ENCODE measurements around the gene TNPO2.

Gene TNPO2

DNA sequence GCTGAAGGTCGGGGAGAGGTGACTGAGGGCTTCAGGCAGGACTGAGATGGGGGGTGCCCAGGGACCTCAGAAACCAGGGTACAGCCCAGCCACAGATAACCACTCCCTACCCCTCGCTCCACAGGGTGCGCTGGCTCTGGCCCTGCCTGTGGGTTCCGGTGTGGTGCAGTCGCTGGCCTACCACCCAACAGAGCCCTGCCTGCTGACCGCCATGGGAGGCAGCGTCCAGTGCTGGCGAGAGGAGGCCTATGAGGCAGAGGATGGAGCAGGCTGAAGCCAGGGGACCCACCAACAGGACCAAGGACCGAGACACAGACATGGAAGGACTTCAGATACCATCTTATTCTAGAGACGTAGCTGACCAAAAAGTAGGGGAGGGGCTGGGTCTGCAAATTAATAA, 48.3 kb downstream of the TNPO2 start:
- no peak for DNase-seq

DNA sequence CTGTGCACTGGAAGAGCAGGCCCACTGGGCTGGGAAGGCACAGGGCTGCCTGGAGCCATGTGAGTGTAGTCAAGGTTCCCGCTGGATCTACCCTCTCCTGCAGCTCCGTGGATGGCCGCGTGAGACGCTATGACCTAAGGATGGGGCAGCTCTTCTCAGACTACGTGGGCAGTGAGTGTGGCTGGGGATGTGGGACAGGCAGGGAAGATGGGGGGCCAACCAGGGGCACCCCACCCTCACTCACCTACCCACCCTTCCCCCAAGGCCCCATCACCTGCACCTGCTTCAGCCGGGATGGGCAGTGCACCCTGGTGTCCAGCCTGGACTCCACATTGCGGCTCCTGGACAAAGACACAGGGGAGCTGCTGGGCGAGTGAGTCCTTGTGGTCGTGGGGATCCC, 51.0 kb downstream of the TNPO2 start:
- DNase-seq = no peak

DNA sequence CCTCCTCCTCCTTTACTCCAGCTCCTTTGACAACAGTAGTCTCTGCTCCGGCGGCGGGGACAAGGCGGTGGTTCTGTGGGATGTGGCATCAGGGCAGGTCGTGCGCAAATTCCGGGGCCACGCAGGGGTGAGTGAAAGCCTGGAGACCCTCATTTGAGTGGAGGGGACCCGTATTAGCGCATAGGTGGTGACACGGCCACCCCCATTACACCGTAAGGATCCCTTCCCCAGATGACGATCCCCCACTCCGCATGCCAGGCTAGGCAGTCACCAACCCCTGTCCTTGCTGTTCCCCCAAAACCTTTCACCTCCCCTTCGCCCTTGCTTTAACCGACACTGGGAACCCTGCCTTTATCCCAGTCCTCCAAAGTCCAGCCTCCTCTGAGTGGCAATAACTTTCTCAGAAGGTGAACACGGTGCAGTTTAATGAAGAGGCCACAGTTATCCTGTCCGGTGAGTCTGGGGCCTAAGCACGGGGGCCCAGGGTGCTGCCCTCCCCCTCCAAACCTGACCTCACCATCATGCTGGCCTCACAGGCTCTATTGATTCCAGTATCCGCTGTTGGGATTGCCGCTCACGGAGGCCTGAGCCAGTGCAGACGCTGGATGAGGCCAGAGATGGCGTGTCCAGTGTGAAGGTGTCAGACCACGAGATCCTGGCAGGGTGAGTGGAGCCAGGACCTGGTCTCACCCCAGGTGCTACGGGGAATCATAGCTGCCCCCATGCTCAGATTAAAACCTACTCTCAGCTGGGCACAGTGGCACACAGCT, 53.4 kb downstream of the TNPO2 start:
- DNase-seq = no peak

DNA sequence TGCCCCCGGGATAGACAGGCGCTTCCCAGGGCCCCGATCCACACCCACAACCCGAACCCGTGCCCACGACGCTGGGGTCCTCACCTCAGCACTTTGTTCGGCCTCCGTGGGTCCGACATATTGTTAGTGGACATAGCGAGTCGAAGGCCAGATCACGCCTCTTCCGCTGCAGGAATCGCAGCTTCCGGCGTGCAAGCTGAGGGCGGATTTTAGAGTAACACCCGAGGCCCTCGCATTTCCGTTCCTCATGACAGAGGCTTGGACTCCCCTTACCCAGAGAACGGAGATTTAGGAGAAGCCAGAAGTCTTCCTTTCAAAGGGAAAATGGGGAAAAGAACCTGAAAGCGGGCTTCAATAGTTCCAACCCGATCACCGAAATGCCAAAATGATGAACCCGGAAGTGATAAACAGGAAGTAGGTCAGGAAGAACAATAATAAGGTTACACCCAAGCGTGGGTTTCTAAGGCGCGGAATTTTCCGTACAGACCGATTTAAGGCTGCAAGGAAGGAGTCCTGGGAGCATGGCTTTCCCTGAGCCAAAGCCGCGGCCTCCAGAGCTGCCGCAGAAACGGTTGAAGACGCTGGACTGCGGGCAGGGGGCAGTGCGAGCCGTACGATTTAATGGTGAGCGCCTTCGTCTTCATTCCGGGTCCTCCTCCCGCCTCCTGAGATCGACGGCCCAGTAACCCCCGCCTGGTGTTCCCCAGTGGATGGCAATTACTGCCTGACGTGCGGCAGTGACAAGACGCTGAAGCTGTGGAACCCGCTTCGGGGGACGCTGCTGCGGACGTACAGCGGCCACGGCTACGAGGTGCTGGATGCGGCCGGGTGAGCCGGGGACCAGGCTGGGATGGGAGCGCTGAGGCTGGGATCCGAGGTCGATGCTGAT, 54.2 kb downstream of the TNPO2 start:
- DNase-seq = peak; percentile 80

DNA sequence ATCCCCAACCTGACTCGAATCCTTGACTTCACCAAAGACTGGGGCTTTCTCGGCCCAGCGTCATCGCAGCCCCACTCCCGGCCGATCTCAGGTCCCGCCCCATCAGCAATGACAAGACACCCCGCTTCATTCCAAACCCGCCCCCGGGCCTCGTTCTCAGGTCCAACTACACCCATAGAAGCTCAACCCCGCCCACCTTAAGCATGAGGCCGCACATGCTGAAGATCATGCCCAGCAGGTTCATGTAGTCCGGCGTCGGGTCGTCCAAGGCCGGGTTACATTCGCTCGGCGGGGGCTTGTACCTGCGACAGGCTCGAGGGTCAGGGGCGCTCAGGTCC, 54.8 kb downstream of the TNPO2 start:
- peak; percentile 78 for DNase-seq

DNA sequence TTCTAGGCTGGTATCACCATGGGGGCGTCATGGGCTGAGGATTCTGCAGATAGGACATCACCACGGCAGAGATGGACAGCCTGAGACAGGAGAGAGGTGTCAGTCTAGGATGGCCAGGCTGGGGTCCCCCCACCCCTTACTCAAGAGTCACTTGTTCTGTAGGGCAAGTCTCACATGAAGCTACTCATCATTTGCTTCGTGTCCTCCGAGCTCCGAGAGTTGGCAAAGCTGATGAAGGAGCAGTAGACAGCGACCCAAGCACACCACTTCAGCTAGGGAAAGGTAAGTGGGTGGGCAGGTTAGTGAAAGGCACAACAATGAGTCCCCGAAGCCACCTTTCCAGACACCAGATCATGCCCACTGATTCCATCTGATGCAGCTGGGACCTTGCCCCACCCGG, 55.4 kb downstream of the TNPO2 start:
- DNase-seq = no peak

DNA sequence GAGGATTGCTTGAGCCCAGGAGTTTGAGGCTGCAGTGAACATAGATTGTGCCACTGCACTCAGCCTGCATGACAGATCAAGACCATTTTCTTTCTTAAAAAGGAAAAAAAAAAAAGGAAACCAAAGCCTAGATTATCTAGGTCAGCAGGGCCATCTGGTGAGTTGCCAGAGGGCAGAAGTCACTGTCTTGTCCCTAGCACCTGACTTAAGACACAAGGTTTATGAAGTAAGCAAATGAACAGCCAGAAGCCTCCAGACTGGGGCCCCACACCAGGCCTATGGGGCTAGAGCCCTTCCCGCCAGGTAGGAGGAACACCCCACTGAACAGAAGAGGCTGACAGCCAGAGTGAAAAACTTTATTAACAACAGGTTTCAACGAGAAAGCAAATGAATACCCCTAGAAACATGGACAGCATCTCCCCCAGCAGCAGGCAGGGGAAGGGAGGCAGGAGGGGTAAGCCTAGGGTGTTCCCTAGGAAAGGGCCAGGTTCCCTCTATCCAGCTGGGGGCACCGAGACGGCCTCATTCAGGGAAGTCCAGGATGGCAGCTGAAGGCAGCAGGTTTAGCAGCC, 55.9 kb downstream of the TNPO2 start:
- no peak for DNase-seq

DNA sequence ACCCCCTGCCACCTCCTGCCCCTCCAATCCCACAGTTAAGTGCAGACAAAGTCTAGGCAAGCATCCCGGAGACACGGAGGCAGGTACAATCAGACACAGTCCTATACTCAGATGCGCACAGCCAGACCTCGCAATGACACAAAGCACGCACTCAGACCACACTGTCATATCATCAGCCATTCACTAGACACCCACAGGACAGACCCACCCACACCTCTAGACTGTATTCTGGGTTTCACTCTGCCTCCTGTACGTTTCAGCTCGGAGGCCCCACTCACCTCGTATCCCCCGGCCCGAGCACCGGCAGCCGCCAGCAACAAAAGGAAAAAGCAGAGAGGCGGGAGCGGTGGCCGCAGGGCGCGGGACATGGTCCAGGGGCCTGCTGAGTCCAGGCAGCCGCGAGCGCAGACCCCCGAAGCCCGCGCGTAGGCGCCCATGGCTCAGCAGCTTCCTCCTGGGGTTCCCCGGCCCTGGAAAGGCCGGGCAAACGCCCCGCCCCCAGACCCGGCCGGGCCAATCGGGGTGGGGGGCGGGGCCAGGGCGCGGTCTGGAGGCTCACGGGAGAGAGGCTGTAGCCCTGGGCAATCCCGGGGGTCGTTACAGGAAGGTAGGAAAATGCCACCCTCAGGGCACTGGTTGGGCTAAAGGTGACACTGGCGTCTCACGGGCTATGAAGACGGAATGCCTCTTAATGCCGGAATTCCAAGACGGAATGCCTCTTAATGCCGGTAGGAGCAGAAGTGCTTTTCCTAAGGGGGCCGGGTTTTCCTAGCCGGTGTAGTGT, 57.3 kb downstream of the TNPO2 start, which contains the start of the genes MAN2B1 and WDR83:
TSS of gene MAN2B1 (minus strand) at position 478 of the 784 bp plus-strand sequence. CDS start at position 437, 41 bp downstream.
TSS of gene WDR83 (plus strand) at position 543 of the 784 bp plus-strand sequence. CDS start 2,984 bp downstream, outside the sequence.
- DNase-seq = peak; percentile 89

DNA sequence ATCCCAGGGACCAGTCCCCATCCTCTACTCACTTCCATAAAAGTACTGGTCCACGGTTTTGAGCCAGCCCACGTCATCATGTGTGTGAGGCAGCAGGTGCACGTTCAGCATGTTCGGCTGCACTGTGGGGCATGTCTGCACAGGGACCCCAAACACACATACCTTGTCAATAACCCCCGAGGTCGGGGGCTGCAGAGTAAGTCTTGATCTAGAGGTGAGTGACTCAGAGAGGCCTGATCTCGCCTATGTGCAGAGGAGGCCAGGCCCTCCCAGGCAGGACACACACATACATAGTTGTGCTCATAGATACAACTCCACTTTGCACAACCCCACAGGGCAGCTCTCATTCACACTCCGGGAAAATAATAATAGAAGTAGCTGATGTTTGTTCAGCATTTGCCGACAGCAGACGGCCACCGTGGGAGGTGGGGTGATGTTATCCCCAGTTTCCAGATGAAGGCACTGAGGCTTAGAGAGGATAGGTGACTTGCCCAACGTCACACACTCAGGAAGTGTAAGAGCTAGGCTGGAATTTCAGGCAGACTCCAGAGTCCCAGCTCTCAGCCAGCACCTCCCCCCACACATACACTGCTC, 58.0 kb downstream of the TNPO2 start:
- peak; percentile 45 for DNase-seq

DNA sequence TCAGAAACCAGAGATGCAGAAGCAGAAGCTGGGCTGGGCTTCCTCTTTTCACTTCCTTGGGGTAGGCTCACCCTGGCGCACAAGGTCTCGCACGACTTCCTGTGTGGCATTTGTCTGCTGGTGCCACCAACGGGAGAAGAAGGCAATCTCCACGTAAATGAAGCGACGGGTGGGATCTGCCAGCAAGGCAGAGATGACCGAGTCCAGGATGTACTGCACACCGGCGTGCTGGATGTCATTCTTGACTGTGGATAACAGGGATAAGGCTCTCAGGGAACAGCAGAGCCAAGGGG, 58.5 kb downstream of the TNPO2 start:
- DNase-seq = peak; percentile 71

DNA sequence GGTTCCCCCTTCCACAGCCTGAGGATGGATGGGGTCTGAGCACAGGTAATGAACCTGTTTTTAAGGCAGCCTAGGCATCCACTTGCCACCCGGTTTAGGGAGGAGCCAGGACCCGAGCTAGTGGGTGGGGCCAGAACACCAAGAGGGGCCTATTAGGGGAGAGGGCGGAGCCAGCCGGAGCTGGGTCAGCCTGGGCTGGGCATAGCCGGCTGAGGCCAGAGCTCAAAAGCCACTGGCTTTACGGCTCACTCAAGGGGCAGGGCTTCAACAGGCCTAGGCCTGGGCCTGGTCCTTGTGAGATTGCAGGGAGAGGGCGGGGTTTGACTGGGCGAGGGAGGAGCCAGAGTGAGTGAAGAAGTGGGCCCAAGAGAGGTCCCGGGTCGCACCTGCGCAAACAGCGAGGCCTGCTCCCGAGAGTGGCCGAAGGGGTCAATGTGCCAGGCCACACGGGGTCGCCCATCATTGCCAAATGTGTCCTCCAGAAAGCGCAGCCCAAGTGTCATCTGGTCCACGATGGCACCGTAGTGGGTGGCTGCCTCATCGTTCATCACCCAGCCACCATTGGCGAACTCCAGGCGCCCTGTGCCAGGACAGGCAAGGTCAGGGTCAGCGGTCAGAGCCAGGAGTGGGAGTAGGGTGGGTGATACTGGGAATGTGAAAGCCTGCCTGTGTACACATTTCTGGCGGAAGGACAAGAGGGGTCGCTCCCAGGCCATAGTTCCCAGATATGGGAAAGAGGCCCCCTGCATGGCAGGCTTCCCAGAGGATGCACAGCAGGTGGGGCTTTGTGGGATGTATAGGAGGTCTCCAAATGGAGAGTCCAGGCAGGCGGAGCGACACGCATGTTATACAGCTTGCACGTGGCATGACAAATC, 59.1 kb downstream of the TNPO2 start:
- DNase-seq = peak; percentile 43

DNA sequence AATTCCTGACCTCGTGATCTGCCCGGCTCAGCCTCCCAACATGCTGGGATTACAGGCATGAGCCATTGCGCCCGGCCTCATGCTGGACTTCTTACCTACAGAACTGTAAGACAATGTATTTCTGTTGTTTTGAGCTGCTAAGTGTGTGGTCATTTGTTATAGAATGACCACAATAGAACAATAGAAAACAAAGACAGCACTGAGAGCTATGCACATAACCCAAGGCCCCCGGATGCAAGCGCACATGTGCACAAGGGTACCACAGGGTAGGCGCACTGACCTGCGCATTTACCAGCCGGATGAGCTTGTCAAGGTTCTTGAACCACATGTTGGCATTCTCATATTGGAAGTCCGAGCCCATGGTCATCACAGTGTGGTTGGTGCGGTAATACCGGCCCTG, 62.8 kb downstream of the TNPO2 start:
- DNase-seq = no peak

DNA sequence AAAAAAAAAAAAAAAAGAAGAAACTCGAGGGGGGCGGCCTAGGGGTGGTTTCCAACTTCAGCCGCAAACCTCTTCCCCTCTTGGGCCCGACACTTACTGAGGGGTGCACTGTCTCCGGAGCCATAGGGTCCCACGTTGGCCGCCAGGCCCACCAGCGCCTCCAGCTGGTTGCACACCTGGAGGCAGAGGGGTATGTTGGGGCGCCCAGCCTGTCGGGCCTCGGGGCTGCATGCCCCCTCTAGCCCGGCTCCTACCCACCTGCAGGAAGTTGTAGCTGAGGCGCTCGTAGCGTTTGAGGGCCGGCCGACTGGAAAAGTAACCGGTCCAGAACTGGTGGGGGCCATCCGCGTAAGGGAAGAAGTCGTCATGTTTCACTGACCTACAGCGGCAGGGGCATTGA, 65.8 kb downstream of the TNPO2 start:
- DNase-seq = no peak

DNA sequence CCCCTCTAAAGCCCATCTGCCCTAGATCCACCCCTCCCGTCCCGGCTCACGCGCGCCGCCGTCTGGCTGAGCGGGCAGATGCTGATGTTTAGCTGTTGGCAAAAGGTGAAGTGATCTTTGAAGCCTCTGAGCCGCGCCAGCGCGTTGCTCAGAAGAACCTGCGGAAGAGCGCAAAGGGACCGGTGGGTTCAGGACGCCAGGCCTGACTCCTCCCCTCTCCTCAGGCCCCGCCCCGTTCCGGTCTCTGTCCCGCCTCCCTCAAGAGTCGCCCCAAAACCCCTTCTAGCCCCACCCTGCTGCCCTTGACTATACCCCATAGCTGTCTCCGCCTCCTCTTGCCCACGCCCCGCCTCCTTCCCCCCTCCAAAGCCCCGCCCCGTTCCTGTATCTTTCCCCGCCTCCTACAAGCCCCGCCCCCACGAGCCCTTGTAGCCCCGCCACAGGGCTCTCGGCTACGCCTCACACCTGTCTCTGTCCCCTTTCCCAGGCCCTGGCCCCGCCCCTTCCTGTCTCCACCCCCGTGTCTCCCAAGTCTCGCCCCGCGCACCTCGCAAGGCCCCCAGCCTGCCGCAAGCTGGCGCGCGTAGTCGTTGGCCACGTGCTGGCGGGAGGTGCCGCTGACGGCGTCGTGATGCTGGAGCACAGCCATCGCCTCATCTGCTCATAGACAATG, 66.7 kb downstream of the TNPO2 start:
- peak; percentile 59 for DNase-seq

DNA sequence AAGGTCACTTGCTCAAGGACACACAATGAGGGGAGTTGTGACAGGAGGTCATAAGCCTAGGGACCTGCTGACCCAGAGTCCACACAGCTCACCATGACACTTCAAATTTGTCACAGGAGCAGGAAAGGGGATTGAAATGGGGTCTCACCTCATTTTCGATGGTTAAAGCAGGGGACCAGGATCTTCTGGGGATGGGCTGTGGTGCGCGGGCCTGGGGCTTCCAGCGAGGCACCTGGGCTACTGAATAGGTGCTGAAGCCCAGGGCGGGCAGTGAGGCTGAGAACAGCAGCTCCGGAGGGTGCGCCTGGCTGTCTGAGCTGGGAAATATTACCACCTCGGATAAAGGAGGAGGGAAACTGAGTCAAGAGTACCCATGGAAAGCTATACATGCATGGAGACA, 68.2 kb downstream of the TNPO2 start:
- no peak for DNase-seq

DNA sequence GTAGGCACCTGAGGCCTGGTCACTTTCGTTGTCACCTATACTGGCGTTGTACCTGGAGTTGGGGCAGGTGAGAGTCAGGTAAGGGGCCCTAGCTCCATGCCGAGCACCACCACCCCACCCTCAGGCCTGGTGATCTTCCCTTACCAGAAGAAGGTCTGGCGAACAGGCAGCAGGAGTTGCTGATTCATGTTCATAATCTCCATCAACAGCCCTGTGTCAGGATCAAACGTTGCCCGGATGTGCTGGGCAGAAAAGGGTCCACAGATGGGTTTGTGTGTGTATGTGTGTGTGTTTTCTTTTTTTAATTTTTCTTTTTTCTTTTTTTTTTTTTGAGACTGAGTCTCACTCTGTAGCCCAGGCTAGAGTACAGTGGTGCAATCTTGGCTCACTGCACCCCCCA, 71.5 kb downstream of the TNPO2 start:
- DNase-seq = no peak

DNA sequence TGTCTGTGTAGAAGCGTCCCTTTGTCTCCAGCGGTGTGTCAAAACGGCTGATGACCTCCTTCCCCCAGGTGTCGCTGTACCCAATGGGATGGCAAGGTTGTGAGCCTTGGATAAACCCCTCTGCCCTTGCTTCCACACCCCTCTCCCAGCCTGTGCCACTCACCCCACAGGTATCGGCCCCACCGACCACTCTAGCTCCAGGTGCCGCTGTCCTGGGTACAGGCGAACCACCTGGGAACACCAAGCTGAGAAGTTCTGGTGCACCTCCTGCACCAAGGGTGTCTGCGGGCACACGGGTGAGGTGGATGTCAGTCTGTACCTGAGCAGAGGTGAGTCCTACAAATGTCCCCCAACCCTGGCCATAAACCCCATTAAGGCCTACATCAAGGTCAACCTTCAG, 73.8 kb downstream of the TNPO2 start:
- DNase-seq = no peak
